HG02571 (cell line): ENCODE measurements around the gene METTL3.

Experiments used
- ATAC-seq: cut with Tn5 transposase; IDR thresholded peaks from one replicate; pipeline ENCODE4 v1.9.1; 2021; ENCODE audit warnings: mild to moderate bottlenecking, moderate library complexity; ENCODE audit not compliant: unreplicated experiment

Gene METTL3

DNA sequence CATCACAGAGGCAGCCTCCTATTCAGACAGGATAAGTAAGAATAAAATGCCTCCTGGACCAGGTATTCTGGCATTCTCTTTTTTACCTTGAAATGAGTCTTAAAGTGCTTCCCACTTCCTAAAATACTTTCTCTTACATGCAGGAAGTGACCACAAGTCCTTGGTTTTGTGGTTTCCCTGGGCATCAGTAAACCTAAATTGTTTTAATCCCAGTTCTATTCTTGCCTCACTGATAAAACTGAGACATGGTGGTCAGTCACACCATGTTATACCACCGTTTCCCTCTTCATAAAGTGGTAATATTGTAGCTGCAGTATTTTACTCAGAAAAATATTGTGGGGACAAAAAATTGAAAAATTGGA is 16.2 kb upstream of the METTL3 start:
- no peak for ATAC-seq

DNA sequence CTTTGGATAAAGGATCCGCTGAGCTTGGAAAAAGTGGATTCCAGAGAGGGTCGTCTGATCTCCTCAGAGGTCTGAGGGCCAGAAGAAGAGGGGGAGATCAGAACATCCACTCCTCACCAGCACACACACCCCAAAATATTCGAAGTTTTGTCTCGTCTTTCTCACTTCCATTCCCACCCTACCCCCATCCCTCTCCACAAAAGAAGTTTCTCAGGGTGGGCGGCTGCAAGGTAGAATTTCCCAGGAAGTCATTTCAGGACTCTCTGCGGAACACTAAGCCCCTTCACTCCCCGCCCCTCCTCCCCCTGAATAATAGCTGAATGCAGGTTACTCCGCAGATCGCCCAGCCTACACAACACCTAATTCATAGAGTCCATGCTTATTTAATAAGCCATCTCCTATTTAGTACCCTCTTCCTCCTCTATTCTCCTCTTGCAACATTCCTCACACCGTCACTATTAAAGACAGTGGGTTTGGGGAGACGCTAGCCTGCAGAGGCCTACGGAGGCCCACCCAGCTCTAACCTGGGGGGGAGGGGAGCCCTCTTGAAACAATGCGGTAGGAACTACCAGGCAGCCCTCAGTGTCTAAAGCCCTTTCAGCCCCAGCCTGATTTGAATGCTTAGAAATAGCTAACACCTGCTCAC is 15.7 kb upstream of the METTL3 start:
- ATAC-seq, result no peak

DNA sequence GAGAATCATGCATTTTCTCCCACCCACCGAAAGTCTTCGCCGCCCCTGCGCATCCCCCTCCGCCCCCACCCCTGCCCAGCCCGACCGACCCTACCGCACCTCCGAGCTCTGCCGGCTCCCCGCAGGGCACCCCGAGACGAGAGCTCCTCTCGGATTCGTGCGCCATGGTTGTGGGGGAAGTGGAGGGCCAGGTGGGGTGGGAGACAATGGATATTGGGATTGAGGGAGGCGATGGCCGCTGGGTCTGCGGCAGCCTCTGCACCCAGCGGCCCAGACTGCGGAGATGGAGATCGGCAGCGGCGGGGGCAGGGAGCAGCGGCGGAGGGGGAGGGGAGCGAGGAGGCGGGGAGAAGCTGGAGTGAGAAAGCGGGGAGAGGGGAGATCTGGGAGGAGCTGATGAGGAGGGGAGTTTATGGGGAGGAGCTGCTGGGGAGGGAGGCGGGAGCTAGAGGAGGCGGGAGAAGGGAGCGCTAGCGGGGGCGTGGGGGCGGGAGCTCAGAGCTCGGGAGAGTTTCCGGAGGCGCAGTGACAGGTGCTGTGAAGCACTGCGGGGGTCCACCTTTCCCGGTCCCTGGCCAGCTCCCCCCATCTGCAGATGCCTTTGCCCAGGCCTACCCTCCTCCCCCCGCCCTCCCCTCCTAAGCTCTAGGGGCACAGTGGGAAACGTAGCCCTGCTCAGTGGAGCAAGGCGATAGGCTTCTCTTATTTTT is 15.0 kb upstream of the METTL3 start, which contains the start of gene SALL2:
TSS of gene SALL2 (minus strand) at position 385 of the 710 bp plus-strand sequence. CDS start at position 166, 219 bp downstream.
- no peak for ATAC-seq

DNA sequence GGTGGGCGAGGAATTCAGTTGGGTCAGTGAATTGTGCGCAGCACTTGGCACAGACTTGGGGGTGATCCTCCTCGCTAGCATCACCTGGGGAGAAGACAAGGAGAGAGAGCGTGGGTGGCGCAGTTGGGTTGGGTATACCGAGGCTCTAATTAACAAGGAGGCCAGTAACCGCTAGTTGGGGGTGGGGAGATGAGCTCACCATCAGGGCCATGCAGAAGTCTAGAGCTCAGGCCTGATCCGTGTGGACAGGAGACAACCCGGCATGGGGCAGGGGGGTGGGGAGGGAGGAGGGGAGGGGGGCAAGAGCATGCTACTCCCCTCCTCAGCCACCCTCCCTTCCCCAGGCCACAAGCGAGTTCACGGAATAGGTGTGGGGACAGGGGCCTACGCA is 14.4 kb upstream of the METTL3 start:
- ATAC-seq, result no peak

DNA sequence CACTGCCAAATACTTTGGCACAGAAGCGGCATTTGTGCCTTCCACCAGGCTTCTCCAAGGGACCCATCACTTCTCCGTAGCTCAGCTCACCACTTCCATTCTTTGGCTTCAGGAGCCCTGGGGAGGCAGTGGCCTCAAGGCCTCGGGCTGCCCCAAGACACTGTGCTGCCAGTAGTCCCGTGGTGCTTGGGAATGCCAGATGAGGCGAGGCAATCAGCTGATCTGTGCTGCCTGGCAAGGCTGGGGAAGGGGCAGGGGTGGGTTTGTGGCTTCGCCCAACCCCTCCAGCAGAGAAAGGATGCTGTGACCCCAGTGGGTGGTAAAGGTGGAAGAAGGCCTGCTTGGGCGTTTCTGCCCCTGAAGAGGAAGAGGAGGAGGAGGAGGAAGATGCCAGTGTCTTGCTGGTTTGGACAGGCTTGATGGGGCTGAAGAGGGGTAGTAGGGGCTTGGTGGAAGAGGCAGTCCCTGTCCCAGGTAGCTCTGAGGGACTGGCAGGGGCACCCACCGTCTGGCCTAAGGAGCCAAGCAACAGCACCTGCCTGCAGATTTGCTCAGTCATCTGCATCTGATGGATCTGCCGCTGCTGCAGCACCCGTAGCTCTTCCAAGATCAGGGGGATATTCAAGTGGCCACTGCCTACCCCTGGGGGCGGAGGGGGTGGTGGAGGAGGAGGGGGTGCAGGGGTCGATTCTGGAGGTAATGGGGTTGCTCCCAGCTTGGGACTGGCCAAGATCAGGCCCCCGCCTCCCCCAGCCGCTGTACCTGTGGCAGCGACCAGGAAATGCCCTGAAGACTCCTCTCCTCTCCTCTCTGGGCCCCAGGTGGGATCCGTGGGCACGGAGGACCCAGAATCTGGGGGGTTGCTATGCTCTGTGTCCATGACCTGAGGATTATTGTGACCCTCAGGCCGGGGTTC is 13.7 kb upstream of the METTL3 start:
- ATAC-seq, result no peak

DNA sequence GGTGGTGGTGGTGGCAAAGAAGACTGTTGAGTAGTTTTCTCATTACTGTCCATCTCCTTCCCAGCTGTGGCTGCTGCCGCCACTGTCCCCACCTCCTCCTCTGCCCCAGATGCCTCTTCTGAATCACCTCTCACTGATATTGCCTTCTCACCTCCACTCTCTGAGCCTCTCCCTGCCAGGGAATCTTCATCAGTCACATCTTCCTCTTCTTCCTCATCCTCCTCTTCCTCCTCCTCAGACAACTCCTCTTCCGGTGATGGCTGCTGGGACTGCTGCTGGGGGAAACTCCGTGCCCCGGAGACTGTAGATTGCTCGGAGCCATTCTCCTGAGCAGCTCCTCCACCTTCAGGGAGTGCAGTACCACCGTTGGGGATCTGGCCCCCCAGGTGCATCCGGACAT is 12.1 kb upstream of the METTL3 start:
- ATAC-seq, result no peak

DNA sequence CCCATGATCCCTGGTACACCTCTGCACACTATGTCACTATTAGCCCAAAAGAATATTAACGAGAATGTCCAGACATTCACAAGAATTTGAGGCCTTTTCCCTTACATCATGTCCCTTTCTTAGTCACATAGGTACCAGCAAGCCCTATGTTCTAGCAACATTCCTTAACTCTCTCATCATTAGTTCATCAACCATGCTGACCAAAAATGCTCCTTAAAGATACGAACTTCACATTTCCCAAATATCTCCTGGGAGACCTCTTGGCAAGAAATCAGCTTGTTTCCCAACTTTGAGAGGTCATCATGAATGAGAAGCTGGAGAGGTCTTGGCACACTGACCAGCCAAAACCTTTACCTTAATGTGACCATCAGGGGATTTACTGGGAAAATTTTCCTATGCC is 10.4 kb upstream of the METTL3 start:
- ATAC-seq, result no peak

DNA sequence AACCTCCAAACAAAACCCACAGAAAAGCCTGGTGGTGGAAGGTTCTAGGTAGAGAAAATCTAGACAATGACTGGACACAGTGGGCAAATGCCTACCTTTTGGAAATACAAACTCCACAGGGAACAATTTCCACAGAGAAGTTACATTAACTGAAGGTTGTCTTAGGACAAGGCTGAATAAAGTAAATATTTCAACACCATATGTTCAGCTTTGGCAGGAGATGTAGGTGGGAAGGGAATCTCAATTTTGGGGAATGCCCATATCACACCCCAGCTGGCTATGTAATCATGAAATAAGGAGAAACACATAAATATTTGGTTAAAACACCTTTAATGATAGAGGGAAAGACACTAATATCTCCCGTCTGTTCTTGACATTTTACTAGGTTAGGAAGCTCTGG is 9.6 kb upstream of the METTL3 start:
- no peak for ATAC-seq

DNA sequence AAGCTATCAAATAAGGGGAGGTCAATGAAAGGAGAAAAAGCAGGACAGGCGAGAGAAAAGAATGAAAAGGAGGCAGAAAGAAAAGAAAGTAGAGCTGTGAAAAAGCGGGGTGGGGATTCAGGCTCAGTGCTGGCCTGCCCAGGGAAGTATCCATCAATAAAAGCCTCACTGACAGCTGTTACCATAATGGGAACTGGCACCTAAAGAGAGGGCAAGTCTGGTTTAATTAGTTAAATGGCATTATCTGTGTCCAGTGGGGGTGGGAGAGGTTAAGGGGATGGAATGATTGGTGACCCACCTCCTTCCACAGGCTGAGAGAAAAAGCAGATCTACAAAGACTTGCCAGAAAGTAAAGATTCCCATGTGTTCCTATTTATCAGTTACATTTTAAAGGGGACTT is 7.6 kb upstream of the METTL3 start:
- no peak for ATAC-seq

DNA sequence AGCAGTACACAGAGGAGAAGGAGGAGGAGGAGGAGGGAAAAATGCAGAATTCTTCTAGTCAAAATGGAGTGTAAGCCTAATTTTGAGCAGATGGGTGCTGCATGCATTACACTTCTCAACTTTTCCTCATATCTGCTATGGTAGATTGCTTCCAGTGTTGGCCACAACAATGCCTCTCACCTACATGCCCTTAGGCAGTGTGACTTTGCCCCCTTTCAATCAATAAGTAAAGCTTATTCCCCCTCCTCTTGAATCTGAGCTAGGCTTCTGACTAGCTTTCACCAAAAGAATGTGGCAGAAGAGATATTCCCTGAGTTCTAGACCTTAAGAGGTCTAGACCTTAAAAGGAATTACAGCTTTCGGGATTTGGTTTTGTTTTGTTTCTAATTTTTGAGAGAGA is 3.2 kb upstream of the METTL3 start:
- ATAC-seq, result no peak

DNA sequence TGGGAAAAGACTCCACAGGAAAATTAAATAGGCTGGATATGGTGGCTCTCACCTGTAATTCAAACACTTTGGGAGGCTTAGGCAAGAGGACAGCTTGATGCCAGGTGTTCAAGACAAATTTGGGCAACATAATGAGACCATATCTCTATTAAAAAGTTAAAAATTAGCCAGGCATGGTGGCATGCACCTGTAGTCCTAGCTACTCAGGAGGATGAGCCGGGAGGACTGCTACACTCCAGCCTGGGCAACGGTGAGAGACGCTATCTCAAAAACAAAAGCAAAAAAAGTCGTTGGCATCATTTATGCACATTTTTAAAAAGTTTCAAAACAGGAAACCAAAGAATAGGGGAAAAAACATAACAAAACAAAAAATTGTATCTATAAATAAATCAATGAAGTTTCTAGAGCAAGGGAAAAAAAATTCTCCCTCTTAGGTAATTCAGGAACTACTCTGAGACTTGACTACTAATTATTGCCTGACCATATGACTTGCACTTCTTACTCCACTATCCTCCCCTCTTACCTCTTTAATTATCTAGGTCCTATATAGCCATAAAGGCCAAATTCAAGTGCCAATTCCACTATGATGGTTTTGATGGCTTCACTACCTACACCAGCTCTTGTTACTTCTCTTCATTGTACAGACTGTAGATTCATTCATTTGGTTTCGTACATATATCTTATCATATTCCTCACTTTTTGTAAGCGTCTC is 1.6 kb downstream of the METTL3 start:
- ATAC-seq, result no peak

DNA sequence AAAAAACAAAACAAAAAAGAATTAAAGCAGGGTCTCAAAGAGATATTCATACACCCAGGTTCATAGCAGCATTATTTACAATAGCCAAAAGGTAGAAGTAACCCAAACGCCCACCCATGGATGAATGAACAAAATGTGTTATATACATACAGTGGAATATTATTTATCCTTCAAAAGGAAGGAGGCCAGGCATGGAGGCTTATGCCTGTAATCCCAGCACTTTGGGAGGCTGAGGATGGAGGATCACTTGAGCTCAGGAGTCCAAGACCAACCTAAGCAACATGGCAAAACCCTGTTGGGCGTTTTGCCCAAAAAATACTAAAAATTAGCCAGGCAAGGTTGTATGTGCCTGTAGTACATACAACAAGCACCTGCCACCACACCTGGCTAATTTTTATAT is 4.6 kb downstream of the METTL3 start:
- no peak for ATAC-seq

DNA sequence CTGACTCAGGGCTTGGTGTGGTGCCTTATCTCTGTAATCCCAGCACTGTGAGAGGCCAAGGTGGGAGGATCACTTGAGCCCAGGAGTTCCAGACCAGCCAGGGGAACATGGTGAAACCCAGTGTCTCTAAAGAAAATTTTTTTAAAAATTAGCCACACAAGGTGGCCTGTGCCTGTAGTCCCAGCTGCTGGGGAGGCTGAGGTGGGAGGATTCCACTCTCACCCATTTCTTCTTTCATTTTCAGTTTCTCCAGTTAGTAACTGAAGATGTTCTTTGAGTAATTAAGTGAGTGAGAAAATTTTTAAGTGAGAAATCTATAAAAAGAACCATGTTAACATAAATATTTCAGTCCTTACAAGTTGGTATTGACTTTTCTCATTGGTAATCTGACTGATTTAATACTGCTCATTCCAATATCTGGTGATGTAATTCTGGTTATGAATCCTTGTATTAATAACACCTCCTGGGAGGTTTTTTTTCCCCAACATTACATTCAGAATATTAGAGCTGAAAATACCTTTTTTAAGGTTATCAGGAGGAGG is 6.1 kb downstream of the METTL3 start:
- ATAC-seq, result peak; percentile 80

DNA sequence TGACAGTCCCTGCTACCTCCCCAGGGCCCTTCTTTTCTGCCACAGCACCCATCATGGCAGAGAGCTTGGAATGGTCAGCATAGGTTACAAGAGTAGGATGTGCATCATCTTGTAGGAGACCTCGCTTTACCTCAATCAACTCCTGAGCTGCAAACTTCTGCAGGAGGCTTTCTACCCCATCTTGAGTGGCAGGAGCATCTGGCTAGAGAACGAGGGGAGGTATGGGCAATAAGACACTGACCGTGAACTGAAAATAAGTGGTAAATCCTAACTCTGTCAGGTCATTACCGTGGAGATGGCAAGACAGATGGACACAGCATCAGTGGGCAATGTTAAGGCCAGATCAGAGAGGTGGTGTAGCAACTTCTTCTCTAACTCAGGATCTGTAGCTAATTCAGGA is 7.8 kb downstream of the METTL3 start:
- no peak for ATAC-seq

DNA sequence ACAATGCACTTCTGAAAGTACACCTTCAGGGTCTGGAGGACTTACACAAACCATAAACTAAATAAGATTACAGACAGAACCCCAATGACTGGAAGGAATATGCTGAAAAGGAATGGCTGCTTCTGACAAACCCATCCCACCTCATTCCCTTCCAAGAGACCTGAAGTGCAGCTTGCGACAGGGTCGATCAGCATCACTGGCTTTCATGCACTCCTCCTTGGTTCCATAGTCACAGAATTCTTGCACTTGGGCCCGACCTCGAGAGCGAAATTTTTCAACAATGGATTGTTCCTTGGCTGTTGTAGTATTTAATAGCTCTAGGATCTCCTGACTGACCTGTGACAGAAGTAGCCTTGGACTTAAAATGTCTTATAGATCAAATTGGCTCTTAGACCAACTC is 9.6 kb downstream of the METTL3 start:
- ATAC-seq, result no peak

DNA sequence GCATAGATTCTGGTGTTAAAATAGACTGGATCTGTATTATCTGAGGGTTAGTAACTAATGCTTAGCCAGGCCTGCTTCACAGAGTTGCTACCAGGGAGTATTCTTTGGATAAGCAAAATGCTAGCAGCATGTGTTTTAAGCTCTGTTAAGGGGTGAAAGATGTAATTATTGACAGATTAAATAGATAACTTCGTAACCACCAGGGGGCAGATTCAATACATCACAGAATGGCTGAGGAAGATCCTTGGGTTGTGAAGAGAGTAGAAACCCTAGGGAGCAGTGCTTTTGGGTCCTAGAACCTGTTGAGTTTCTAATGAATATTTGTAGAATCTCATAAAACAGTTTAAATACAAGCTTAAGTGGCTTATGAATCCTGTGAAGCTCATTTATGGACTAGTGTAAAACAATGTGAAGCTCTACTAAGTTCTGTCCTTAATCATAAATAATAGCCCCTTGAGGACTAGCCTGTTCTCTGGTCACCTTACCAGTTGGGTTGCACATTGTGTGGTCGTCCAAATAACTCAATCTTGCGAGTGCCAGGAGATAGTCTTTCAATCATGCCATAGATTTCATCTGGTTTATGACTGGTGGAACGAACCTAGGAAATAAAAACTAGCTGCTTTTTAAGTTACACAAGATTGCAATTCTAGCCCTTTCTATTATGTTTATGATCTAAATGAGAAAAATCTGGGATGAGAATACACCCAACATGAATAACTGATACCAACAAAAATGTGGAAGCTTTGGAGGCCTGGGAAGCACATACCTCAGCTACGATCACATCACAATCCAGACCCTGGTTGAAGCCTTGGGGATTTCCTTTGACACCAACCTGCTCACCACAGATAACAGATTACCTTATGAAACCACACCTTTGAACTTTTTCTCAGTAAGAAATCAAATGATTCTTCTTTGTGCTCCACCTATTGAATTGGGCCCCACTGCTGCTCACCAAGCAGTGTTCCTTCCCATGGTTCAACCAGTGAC is 12.3 kb downstream of the METTL3 start:
- ATAC-seq, result no peak

DNA sequence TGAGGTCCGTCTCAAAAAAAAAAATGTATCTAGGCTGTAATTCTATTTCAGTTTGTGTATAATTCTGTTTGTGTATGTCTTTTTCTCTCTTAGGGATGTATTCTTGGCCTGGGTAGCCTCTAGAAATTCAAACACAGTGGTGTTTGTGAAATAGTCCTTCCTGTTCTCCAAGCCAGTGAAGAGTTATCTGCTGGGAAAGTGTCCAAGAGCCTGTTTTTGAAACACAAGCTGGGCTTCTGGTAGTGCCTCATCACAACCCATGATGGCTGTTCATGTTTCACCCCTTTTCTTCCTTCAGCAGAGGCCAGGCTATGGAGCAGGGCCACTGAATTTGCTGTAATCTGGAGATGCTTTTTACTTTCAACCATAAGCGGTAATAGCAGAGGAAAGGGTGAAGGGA is 14.7 kb downstream of the METTL3 start:
- no peak for ATAC-seq

DNA sequence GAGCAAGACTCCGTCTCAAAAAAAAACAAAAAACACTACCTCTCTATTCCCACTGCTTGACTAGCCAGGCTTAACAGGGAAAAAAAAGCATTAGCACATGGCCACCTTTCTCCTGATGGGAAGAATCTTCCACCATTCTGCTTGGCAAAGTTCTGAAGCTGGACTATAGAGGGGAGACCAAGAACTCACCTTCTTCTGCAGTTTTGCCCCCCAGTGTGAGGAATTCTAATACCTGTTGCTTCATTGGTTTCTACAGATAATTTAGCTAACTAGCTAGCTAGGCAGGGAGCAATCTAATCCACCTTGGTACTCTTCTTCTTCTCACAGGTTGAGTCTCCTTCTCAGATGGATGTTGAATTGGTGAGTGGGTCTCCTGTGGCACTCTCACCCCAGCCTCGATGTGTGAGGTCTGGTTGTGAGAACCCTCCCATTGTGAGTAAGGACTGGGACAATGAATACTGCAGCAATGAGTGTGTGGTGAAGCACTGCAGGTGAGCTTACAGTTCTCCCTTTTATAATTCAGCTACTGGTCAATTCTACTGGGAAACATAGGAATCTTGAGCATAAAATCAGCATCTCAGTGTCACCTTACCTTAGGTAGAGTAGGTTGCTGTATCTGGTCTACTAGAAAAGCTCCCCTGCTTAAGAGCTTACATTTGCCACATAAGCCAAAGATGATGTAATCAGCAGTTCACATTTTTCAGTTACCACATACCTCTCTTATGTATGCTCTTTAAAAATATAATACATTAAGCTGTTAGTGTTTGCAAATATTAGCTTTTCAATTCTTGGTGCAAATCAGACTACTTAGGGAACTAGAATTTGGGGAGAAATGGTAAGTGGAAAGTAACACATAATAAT is 16.0 kb downstream of the METTL3 start:
- no peak for ATAC-seq

DNA sequence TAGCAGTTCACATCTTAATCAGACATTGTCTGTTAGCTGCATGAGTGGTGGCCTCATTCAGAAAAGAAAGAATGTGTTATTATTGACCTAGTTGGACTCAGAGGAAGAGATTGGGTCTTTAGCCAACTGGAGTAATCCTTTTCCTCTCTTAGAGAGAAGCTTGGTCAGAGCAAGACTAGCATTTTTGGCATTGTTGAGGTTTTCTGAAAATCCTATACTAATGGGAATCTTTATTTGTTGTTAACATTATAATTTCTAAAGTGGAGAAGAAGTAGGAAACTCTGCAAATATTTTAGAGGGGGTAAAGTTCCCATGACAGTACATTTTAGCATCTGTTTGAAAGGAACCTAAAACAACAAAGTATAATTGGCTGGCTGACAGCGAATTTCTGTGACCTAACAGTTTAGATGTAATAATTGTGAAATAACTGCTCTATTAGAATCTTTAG is 24.5 kb downstream of the METTL3 start:
- ATAC-seq, result no peak
